Panc1 (cell line): ENCODE measurements around the gene GNPTG. TPM values are rescaled to one million over a fixed set of nuclear protein-coding genes. Genes with fewer than 3 reads are reported as not detected.

Experiments used
- ATAC-seq: fragments of 200-7000 bp; cut with Tn5 transposase; 2 replicates; pipeline ENCODE4 v1.9.1; 2020; ENCODE audit warnings: mild to moderate bottlenecking, moderate library complexity
- BruUV-seq: library from RNA; stranded (reverse); fragments of 400-500 nt; replicated peaks from 2 replicates; lab custom pipeline; 2021; lab: Mats Ljungman, UMichigan
- CTCF ChIA-PET: fragments of 300-600 bp; sonication (Branson Sonifier 250); formaldehyde crosslinking; loops from one replicate; lab custom pipeline; 2022; ENCODE audit warnings: antibody characterized with exemption; lab: Charles Lee
- POLR2A ChIA-PET: fragments of 300-600 bp; sonication (Branson Sonifier 250); formaldehyde crosslinking; loops from one replicate; lab custom pipeline; 2022; ENCODE audit warnings: antibody characterized with exemption; lab: Charles Lee
- DNase-seq: peaks from one replicate; pipeline ENCODE4 v3.0.0-alpha.2; 2010; ENCODE audit warnings: low read depth, low spot score
- H3K27ac ChIP-seq: 2 replicates; pipeline ENCODE4 v1.5.1; 2011; ENCODE audit warnings: mild to moderate bottlenecking, low read length, inconsistent platforms
- H3K27me3 ChIP-seq: fragments of 200-500 bp; sonication (Bioruptor generic); 2 replicates; pipeline ENCODE4 v1.6.0; 2014; ENCODE audit warnings: low read length, inconsistent platforms; ENCODE audit not compliant: control insufficient read depth, insufficient read depth
- H3K36me3 ChIP-seq: fragments of 200-500 bp; sonication (Bioruptor generic); 2 replicates; pipeline ENCODE4 v1.5.1; 2014; ENCODE audit warnings: inconsistent platforms, mild to moderate bottlenecking, low read length, moderate library complexity; ENCODE audit not compliant: control insufficient read depth, insufficient read depth
- H3K4me1 ChIP-seq: 2 replicates; pipeline ENCODE4 v1.5.1; 2011; ENCODE audit warnings: inconsistent platforms, mild to moderate bottlenecking, low read length, moderate library complexity; ENCODE audit not compliant: control insufficient read depth, insufficient read depth
- H3K4me3 ChIP-seq, 2 experiments: 2 replicates each; pipeline ENCODE4 v1.5.1; 2011 to 2012; ENCODE audit warnings: low read depth in 2 of 2, low read length in 2 of 2, mild to moderate bottlenecking in 2 of 2, inconsistent platforms in 1 of 2, moderate library complexity in 1 of 2
- H3K9me3 ChIP-seq: fragments of 200-500 bp; sonication (Bioruptor generic); 2 replicates; pipeline ENCODE4 v1.5.1; 2014; ENCODE audit warnings: low read depth, mild to moderate bottlenecking, inconsistent platforms, low read length, moderate library complexity; ENCODE audit not compliant: control insufficient read depth, insufficient read depth
- POLR2AphosphoS5 ChIP-seq: IDR thresholded peaks from 2 replicates; pipeline ENCODE4 v1.6.1; 2012; ENCODE audit warnings: mild to moderate bottlenecking, low read depth, low read length, moderate library complexity
- SIN3A ChIP-seq: IDR thresholded peaks from 2 replicates; pipeline ENCODE4 v1.6.1; 2012; ENCODE audit warnings: low read depth, mild to moderate bottlenecking, low read length, moderate library complexity, borderline replicate concordance; ENCODE audit not compliant: insufficient read depth
- TCF7L2 ChIP-seq: IDR thresholded peaks from 2 replicates; pipeline ENCODE4 v1.6.1; 2011; ENCODE audit warnings: mild to moderate bottlenecking, low read depth, low read length, inconsistent platforms
- in situ Hi-C: cut with HindIII; loops from 2 replicates; pipeline ENCODE4 v1.10.0; 2016; ENCODE audit warnings: low sequenced_read_pairs, low pct_unique_long_range_greater_than_20kb
- intact Hi-C: fragments of 100-400 bp; cut with micrococcal nuclease; formaldehyde crosslinking; loops from one replicate; pipeline ENCODE4 v1.10.0; 2022; ENCODE audit not compliant: unreplicated experiment
- total RNA-seq: library from RNA; stranded (reverse); gene quantifications from one replicate; pipeline ENCODE4 v1.2.1, GENCODE V29; 2021; ENCODE audit not compliant: unreplicated experiment
- TF ChIP-seq, protein P1 (sequence below), 2 experiments: IDR thresholded peaks; 2 replicates each; pipeline ENCODE4 v1.6.1; 2011 to 2012; ENCODE audit warnings: low read depth in 2 of 2, control low read depth in 1 of 2, low read length in 1 of 2, mild to moderate bottlenecking in 1 of 2, moderate library complexity in 1 of 2; ENCODE audit not compliant: insufficient read depth in 1 of 2
- TF ChIP-seq, protein P2 (sequence below): fragments of 450-650 bp; IDR thresholded peaks from 2 replicates; pipeline ENCODE4 v1.5.1; 2017; ENCODE audit warnings: mild to moderate bottlenecking

GNPTG gene
- total RNA-seq, 1 experiment from 2014 or later: 62.5 TPM

- POLR2A ChIA-PET: no interaction called here
- CTCF ChIA-PET: no interaction called here
- in situ Hi-C loops: no loop called here
Measured at GRCh38 chr16:1398826-1399581, 47.3 kb downstream of the GNPTG start.

GRCh38 chr16:1401061-1401757, 49.5 kb downstream of the GNPTG start:
- DNase-seq: no peak
- no peak for ATAC-seq
- TF ChIP-seq, protein P1, sequence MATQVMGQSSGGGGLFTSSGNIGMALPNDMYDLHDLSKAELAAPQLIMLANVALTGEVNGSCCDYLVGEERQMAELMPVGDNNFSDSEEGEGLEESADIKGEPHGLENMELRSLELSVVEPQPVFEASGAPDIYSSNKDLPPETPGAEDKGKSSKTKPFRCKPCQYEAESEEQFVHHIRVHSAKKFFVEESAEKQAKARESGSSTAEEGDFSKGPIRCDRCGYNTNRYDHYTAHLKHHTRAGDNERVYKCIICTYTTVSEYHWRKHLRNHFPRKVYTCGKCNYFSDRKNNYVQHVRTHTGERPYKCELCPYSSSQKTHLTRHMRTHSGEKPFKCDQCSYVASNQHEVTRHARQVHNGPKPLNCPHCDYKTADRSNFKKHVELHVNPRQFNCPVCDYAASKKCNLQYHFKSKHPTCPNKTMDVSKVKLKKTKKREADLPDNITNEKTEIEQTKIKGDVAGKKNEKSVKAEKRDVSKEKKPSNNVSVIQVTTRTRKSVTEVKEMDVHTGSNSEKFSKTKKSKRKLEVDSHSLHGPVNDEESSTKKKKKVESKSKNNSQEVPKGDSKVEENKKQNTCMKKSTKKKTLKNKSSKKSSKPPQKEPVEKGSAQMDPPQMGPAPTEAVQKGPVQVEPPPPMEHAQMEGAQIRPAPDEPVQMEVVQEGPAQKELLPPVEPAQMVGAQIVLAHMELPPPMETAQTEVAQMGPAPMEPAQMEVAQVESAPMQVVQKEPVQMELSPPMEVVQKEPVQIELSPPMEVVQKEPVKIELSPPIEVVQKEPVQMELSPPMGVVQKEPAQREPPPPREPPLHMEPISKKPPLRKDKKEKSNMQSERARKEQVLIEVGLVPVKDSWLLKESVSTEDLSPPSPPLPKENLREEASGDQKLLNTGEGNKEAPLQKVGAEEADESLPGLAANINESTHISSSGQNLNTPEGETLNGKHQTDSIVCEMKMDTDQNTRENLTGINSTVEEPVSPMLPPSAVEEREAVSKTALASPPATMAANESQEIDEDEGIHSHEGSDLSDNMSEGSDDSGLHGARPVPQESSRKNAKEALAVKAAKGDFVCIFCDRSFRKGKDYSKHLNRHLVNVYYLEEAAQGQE (IDR thresholded peaks at IDR 0.05; ENCODE audit: insufficient read depth in 1 of 2, low read depth in 2 of 2, low read length in 1 of 2): no peak
- no peak for TF ChIP-seq TCF7L2
- no peak for TF ChIP-seq SIN3A
- TF ChIP-seq, protein P2, sequence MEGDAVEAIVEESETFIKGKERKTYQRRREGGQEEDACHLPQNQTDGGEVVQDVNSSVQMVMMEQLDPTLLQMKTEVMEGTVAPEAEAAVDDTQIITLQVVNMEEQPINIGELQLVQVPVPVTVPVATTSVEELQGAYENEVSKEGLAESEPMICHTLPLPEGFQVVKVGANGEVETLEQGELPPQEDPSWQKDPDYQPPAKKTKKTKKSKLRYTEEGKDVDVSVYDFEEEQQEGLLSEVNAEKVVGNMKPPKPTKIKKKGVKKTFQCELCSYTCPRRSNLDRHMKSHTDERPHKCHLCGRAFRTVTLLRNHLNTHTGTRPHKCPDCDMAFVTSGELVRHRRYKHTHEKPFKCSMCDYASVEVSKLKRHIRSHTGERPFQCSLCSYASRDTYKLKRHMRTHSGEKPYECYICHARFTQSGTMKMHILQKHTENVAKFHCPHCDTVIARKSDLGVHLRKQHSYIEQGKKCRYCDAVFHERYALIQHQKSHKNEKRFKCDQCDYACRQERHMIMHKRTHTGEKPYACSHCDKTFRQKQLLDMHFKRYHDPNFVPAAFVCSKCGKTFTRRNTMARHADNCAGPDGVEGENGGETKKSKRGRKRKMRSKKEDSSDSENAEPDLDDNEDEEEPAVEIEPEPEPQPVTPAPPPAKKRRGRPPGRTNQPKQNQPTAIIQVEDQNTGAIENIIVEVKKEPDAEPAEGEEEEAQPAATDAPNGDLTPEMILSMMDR: no peak
- TF ChIP-seq POLR2AphosphoS5: no peak
- H3K27ac ChIP-seq: no peak overlapping the region
- BruUV-seq: no TSS peak
- intact Hi-C loops (no loop called here), in situ Hi-C loops (no loop called here)
- no peak overlapping the region for H3K4me3 ChIP-seq
- no peaks in the 10 kb centered on the region for H3K9me3 ChIP-seq
- ChIA-PET CTCF (interaction anchor here (0.7 kb wide), 1 partner anchor 344 kb away, joined by 3 read pairs; no protein-coding TSS in a partner anchor), POLR2A (no interaction called here)
- no peaks in the 10 kb centered on the region for H3K27me3 ChIP-seq
- H3K4me1 ChIP-seq: no peaks in the 10 kb centered on the region
- H3K36me3 ChIP-seq: no peaks in the 10 kb centered on the region

More at GRCh38 chr16:1398826-1399581, 47.3 kb downstream of the GNPTG start:
- DNase-seq: no peak
- no peaks in the 10 kb centered on the region for H3K4me1 ChIP-seq
- no TSS peak for BruUV-seq
- intact Hi-C loops: no loop called here
- no peaks in the 10 kb centered on the region for H3K36me3 ChIP-seq
- H3K9me3 ChIP-seq: no peaks in the 10 kb centered on the region
- TF ChIP-seq SIN3A (no peak), POLR2AphosphoS5 (no peak), TCF7L2 (no peak)
- TF ChIP-seq, protein P2: no peak
- TF ChIP-seq, protein P1 (IDR thresholded peaks at IDR 0.05; ENCODE audit: insufficient read depth in 1 of 2, low read depth in 2 of 2, low read length in 1 of 2): no peak
- H3K27me3 ChIP-seq: no peaks in the 10 kb centered on the region
- no peak overlapping the region for H3K27ac ChIP-seq
- H3K4me3 ChIP-seq: no peak overlapping the region
- ATAC-seq: peak; percentile 25; the same call in 1 of the 2 replicates
